PC-3 (cell line): ENCODE data around the gene BSCL2. TPM values are rescaled to one million over a fixed set of nuclear protein-coding genes. Genes with fewer than 3 reads are reported as not detected.

Source experiments
- ATAC-seq: fragments of 200-7000 bp; cut with Tn5 transposase; 2 replicates; pipeline ENCODE4 v1.9.1; 2020; ENCODE audit warnings: mild to moderate bottlenecking, moderate library complexity
- BruUV-seq: library from RNA; stranded (reverse); fragments of 400-500 nt; replicated peaks from 2 replicates; lab custom pipeline; 2021; lab: Mats Ljungman, UMichigan
- CTCF ChIA-PET: fragments of 300-600 bp; sonication (Branson Sonifier 250); formaldehyde crosslinking; loops from one replicate; lab custom pipeline; 2022; ENCODE audit warnings: antibody characterized with exemption; lab: Charles Lee
- POLR2A ChIA-PET: fragments of 300-600 bp; sonication (Branson Sonifier 250); formaldehyde crosslinking; loops from one replicate; lab custom pipeline; 2022; ENCODE audit warnings: antibody characterized with exemption; ENCODE audit not compliant: unreplicated experiment; lab: Charles Lee
- DNase-seq: peaks from one replicate; pipeline ENCODE4 v3.0.0-alpha.2; 2015
- H2AFZ ChIP-seq: fragments of 300-600 bp; sonication (generic); 2 replicates; pipeline ENCODE4 v1.6.0; 2016; ENCODE audit warnings: antibody characterized with exemption, low read length
- H3F3A ChIP-seq: fragments of 300-600 bp; sonication (generic); one replicate; pipeline ENCODE4 v1.6.0; 2017; ENCODE audit warnings: antibody characterized with exemption, low read length, control low read depth, mild to moderate bottlenecking; ENCODE audit not compliant: unreplicated experiment
- H3K27ac ChIP-seq: fragments of 300-600 bp; sonication (generic); 2 replicates; pipeline ENCODE4 v1.5.1; 2016; ENCODE audit warnings: mild to moderate bottlenecking, low read length
- H3K27me3 ChIP-seq: fragments of 300-600 bp; sonication (generic); 2 replicates; pipeline ENCODE4 v1.6.1; 2016; ENCODE audit warnings: low read length, mixed read lengths
- H3K36me3 ChIP-seq: fragments of 300-600 bp; sonication (generic); 2 replicates; pipeline ENCODE4 v1.6.1; 2016; ENCODE audit warnings: low read depth, mixed run types, low read length, mixed read lengths
- H3K4me1 ChIP-seq: fragments of 300-600 bp; sonication (generic); 2 replicates; pipeline ENCODE4 v1.5.1; 2016; ENCODE audit warnings: low read length; ENCODE audit not compliant: insufficient read depth
- H3K4me2 ChIP-seq: fragments of 300-600 bp; sonication (generic); 2 replicates; pipeline ENCODE4 v1.6.0; 2016; ENCODE audit warnings: low read length
- H3K4me3 ChIP-seq: fragments of 300-600 bp; sonication (generic); 2 replicates; pipeline ENCODE4 v1.5.1; 2016; ENCODE audit warnings: mild to moderate bottlenecking, low read length, mixed read lengths
- H3K79me2 ChIP-seq: fragments of 300-600 bp; sonication (generic); 2 replicates; pipeline ENCODE4 v1.6.1; 2017; ENCODE audit warnings: low read length, mixed read lengths
- H3K9ac ChIP-seq: fragments of 300-600 bp; sonication (generic); 2 replicates; pipeline ENCODE4 v1.6.0; 2016; ENCODE audit warnings: mild to moderate bottlenecking, low read length
- H3K9me2 ChIP-seq: fragments of 300-600 bp; sonication (generic); replicated peaks from 2 replicates; pipeline ENCODE4 v1.6.1; 2016; ENCODE audit warnings: mixed run types, low read length, mixed read lengths
- H3K9me3 ChIP-seq: fragments of 300-600 bp; sonication (generic); 2 replicates; pipeline ENCODE4 v1.6.1; 2016; ENCODE audit warnings: low read length, mixed read lengths
- H4K20me1 ChIP-seq: fragments of 300-600 bp; sonication (generic); 2 replicates; pipeline ENCODE4 v1.6.1; 2016; ENCODE audit warnings: low read length, mixed read lengths
- EZH2 ChIP-seq: fragments of 300-600 bp; sonication (generic); IDR thresholded peaks from one replicate; pipeline ENCODE4 v1.6.1; 2017; ENCODE audit warnings: antibody characterized with exemption, mild to moderate bottlenecking, low read length; ENCODE audit not compliant: unreplicated experiment
- EZH2phosphoT487 ChIP-seq: fragments of 300-600 bp; sonication (generic); IDR thresholded peaks from 2 replicates; pipeline ENCODE4 v1.6.1; 2018; ENCODE audit warnings: mild to moderate bottlenecking, antibody characterized with exemption, low read length, borderline replicate concordance
- intact Hi-C: fragments of 100-400 bp; cut with micrococcal nuclease; formaldehyde crosslinking; loops from 2 replicates; pipeline ENCODE4 v1.9.0; 2023
- total RNA-seq: library from RNA; depleted of rRNA; stranded (reverse); fragments of >200 nt; gene quantifications from 2 replicates; pipeline ENCODE4 v1.2.3, GENCODE V29; 2014
- TF ChIP-seq, protein P1 (sequence below): fragments of 300-600 bp; sonication (generic); conservative IDR thresholded peaks from 2 replicates; pipeline ENCODE4 v1.5.1; 2017; ENCODE audit warnings: antibody characterized with exemption, low read depth, mild to moderate bottlenecking, low read length

Gene BSCL2
- total RNA-seq, 1 experiment from 2014 or later = 65.7 TPM

DNA sequence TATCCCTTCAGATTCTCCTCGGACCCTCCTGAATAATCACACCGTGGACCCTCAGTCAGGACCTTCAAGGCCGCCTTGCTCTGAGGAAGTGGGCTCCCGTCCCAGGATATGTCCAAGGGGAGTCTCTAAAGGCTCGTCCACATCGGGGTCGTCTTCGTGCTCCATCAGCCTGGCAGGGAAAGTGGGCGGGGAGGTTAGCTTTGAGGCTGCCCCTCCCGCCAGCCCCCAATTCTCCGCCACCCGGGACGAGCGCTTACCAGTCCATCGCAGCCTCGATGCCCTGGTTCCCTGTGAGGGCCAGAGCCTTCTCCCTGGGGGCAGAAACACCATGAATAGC lies 28.8 kb downstream of the BSCL2 start:
- Histone ChIP-seq H3K9ac (peak overlapping the region; percentile 91), H4K20me1 (no peaks in the 10 kb centered on the region), H3K27ac (peak overlapping the region; percentile 53), H3K27me3 (no peaks in the 10 kb centered on the region), H2AFZ (peak overlapping the region; percentile 97), H3K79me2 (peaks cover 40% of the 10 kb centered on the region), H3K4me3 (peak overlapping the region; percentile 98), H3F3A (peaks cover 8% of the 10 kb centered on the region), H3K9me2 (no peaks in the 10 kb centered on the region), H3K4me2 (peak overlapping the region; percentile 94), H3K36me3 (peaks cover 4% of the 10 kb centered on the region), H3K9me3 (no peaks in the 10 kb centered on the region), H3K4me1 (peaks cover 24% of the 10 kb centered on the region)
- DNase-seq (no peak), ATAC-seq (no peak; the same call in 1 of the 2 replicates)
- POLR2A ChIA-PET = no interaction called here
- intact Hi-C loops = loop anchor here (5.0 kb wide), 1 partner anchor 49 kb away; the partner anchor contains the start of genes HNRNPUL2 and TTC9C
- CTCF ChIA-PET = no interaction called here
- BruUV-seq = no TSS peak
- no peak for TF ChIP-seq EZH2phosphoT487
- TF ChIP-seq, protein P1, sequence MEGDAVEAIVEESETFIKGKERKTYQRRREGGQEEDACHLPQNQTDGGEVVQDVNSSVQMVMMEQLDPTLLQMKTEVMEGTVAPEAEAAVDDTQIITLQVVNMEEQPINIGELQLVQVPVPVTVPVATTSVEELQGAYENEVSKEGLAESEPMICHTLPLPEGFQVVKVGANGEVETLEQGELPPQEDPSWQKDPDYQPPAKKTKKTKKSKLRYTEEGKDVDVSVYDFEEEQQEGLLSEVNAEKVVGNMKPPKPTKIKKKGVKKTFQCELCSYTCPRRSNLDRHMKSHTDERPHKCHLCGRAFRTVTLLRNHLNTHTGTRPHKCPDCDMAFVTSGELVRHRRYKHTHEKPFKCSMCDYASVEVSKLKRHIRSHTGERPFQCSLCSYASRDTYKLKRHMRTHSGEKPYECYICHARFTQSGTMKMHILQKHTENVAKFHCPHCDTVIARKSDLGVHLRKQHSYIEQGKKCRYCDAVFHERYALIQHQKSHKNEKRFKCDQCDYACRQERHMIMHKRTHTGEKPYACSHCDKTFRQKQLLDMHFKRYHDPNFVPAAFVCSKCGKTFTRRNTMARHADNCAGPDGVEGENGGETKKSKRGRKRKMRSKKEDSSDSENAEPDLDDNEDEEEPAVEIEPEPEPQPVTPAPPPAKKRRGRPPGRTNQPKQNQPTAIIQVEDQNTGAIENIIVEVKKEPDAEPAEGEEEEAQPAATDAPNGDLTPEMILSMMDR = no peak
- no peak for TF ChIP-seq EZH2

DNA sequence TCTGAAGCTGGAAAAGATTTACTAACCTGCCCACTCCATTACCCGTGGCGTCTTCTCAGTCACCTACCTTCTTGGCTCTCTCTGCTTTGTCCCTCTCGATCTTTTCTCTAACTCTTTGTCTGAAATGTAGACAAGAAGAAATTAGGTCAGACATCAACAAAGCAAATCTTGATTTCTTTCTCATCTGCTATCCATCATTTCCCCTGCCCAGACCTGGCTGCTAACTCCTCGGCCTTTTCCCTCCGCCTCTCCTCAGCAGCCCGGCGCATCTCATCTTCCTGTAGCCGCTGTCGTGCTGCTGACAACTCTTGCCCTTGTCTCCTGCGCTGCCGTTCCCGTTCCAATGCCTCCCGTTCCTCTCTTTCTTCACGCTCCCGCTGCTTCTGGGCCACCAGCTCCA lies 29.5 kb downstream of the BSCL2 start:
- H3K4me1 ChIP-seq = peaks cover 31% of the 10 kb centered on the region
- peak overlapping the region; percentile 13; the same call in 1 of the 2 replicates for H3K27ac ChIP-seq
- intact Hi-C loops = loop anchor here (5.0 kb wide), 1 partner anchor 50 kb away; the partner anchor contains the start of genes HNRNPUL2 and TTC9C
- TF ChIP-seq, protein P1 = no peak
- TF ChIP-seq EZH2phosphoT487 (no peak), EZH2 (no peak)
- H3K4me2 ChIP-seq = peak overlapping the region; percentile 94
- peaks cover 47% of the 10 kb centered on the region for H3K79me2 ChIP-seq
- BruUV-seq = no TSS peak
- H3K9ac ChIP-seq = peak overlapping the region; percentile 91
- no peaks in the 10 kb centered on the region for H3K9me2 ChIP-seq
- H3K9me3 ChIP-seq = no peaks in the 10 kb centered on the region
- H3K27me3 ChIP-seq = no peaks in the 10 kb centered on the region
- DNase-seq (no peak), ATAC-seq (no peak)
- ChIA-PET CTCF (interaction anchor here (0.5 kb wide), 1 partner anchor 162 kb away, joined by 3 read pairs; no protein-coding TSS in a partner anchor), POLR2A (interaction anchor here (0.6 to 1.6 kb wide), 4 partner anchors 13 to 86 kb away, joined by 4 to 6 read pairs (median 5); partner anchors contain the start of genes C11orf98 and CSKMT)
- peak overlapping the region; percentile 98 for H3K4me3 ChIP-seq
- H2AFZ ChIP-seq = no peak overlapping the region
- H3F3A ChIP-seq = peaks cover 8% of the 10 kb centered on the region
- H3K36me3 ChIP-seq = peaks cover 4% of the 10 kb centered on the region
- no peaks in the 10 kb centered on the region for H4K20me1 ChIP-seq

DNA sequence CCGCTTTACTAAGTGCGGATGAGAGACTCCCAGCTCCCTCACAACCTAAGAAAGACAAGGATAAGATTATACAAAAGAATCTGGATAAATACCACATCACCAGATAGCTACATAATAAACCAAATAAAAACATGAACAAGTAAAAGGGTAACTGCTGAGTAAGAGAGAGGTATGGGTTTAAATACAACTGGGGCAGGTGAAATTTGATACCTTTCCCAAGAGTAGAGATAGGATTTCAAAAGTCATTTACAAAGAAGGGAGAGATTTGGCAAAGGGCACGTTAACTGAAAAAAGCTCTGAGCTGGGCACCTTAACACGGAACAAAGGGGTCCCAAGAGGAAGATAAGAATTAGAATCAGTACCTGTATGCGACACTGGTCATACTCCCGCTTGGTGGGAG lies 30.1 kb downstream of the BSCL2 start:
- no peaks in the 10 kb centered on the region for H4K20me1 ChIP-seq
- BruUV-seq = no TSS peak
- H3K27ac ChIP-seq = peak overlapping the region; percentile 13; the same call in 1 of the 2 replicates
- H3K9ac ChIP-seq = peak overlapping the region; percentile 91; the same call in 1 of the 2 replicates
- peak overlapping the region; percentile 98 for H3K4me3 ChIP-seq
- peaks cover 34% of the 10 kb centered on the region for H3K4me1 ChIP-seq
- CTCF ChIA-PET = interaction anchor here (0.5 kb wide), 2 partner anchors 163 to 185 kb away, joined by 3 to 15 read pairs; no protein-coding TSS in a partner anchor
- H3K9me2 ChIP-seq = no peaks in the 10 kb centered on the region
- H3K36me3 ChIP-seq = peaks cover 4% of the 10 kb centered on the region
- intact Hi-C loops = loop anchor here (5.0 kb wide), 1 partner anchor 50 kb away; the partner anchor contains the start of genes HNRNPUL2 and TTC9C
- DNase-seq = peak; percentile 51
- H3F3A ChIP-seq = peaks cover 8% of the 10 kb centered on the region
- peak overlapping the region; percentile 94 for H3K4me2 ChIP-seq
- no peaks in the 10 kb centered on the region for H3K9me3 ChIP-seq
- TF ChIP-seq EZH2phosphoT487 (no peak), EZH2 (no peak)
- TF ChIP-seq, protein P1 = no peak
- POLR2A ChIA-PET = interaction anchor here (0.6 to 1.6 kb wide), 4 partner anchors 12 to 85 kb away, joined by 4 to 6 read pairs (median 6); partner anchors contain the start of genes C11orf98 and CSKMT
- H3K27me3 ChIP-seq = no peaks in the 10 kb centered on the region
- no peak overlapping the region for H2AFZ ChIP-seq
- H3K79me2 ChIP-seq = peaks cover 53% of the 10 kb centered on the region
- ATAC-seq = peak; percentile 4; the same call in 1 of the 2 replicates
